Astrocyte (in vitro differentiated cells and primary cell): ENCODE measurements around the gene GMFB. TPM values are rescaled to one million over a fixed set of nuclear protein-coding genes. Genes with fewer than 3 reads are reported as not detected.

Source experiments
- DNase-seq: peaks from one replicate; pipeline ENCODE4 v3.0.0-alpha.2; 2010; ENCODE audit warnings: low read depth
- FAIRE-seq: peaks from 2 replicates; lab custom pipeline; 2011; peaks lifted over from hg19 to GRCh38; lab: Jason Lieb, UNC
- H2AFZ ChIP-seq: 2 replicates; pipeline ENCODE4 v1.6.0; 2012; ENCODE audit warnings: low read depth, low read length, inconsistent platforms
- H3K27ac ChIP-seq: 2 replicates; pipeline ENCODE4 v1.5.1; 2011; ENCODE audit warnings: low read depth, low read length, inconsistent platforms
- H3K27me3 ChIP-seq: 2 replicates; pipeline ENCODE4 v1.6.0; 2011; ENCODE audit warnings: low read length, inconsistent platforms; ENCODE audit not compliant: insufficient read depth
- H3K36me3 ChIP-seq: 2 replicates; pipeline ENCODE4 v1.5.1; 2011; ENCODE audit warnings: low read length, inconsistent platforms; ENCODE audit not compliant: insufficient read depth
- H3K4me1 ChIP-seq: 2 replicates; pipeline ENCODE4 v1.5.1; 2011; ENCODE audit warnings: low read length, inconsistent platforms; ENCODE audit not compliant: insufficient read depth
- H3K4me2 ChIP-seq: 2 replicates; pipeline ENCODE4 v1.6.0; 2012; ENCODE audit warnings: low read length, inconsistent platforms
- H3K4me3 ChIP-seq: 2 replicates; pipeline ENCODE4 v1.5.1; 2011; ENCODE audit warnings: low read depth, mild to moderate bottlenecking, low read length, inconsistent platforms; ENCODE audit not compliant: insufficient read depth
- H3K79me2 ChIP-seq: 2 replicates; pipeline ENCODE4 v1.6.0; 2012; ENCODE audit warnings: mild to moderate bottlenecking, low read length, inconsistent platforms; ENCODE audit not compliant: insufficient read depth
- H3K9ac ChIP-seq: 2 replicates; pipeline ENCODE4 v1.6.0; 2012; ENCODE audit warnings: mild to moderate bottlenecking, low read length, inconsistent platforms
- H3K9me3 ChIP-seq: 2 replicates; pipeline ENCODE4 v1.5.1; 2012; ENCODE audit warnings: low read depth, mild to moderate bottlenecking, low read length, inconsistent platforms; ENCODE audit not compliant: insufficient read depth
- H4K20me1 ChIP-seq: 2 replicates; pipeline ENCODE4 v1.6.0; 2012; ENCODE audit warnings: low read length, inconsistent platforms; ENCODE audit not compliant: insufficient read depth
- H3K27ac Mint-ChIP-seq: one replicate; pipeline ENCODE4 v1.8.0; 2021; ENCODE audit warnings: mild to moderate bottlenecking, mixed read lengths; ENCODE audit not compliant: unreplicated experiment
- H3K27me3 Mint-ChIP-seq: one replicate; pipeline ENCODE4 v1.8.0; 2021; ENCODE audit warnings: low read depth, mixed read lengths; ENCODE audit not compliant: unreplicated experiment
- H3K36me3 Mint-ChIP-seq: one replicate; pipeline ENCODE4 v1.8.0; 2021; ENCODE audit warnings: low read depth, mixed read lengths; ENCODE audit not compliant: unreplicated experiment
- H3K4me1 Mint-ChIP-seq: one replicate; pipeline ENCODE4 v1.8.0; 2021; ENCODE audit warnings: low read depth, mixed read lengths; ENCODE audit not compliant: unreplicated experiment
- H3K4me3 Mint-ChIP-seq: one replicate; pipeline ENCODE4 v1.8.0; 2021; ENCODE audit warnings: mild to moderate bottlenecking, moderate library complexity, mixed read lengths; ENCODE audit not compliant: unreplicated experiment
- H3K9me3 Mint-ChIP-seq: one replicate; pipeline ENCODE4 v1.8.0; 2021; ENCODE audit warnings: mild to moderate bottlenecking, mixed read lengths; ENCODE audit not compliant: unreplicated experiment
- EZH2 ChIP-seq: IDR thresholded peaks from 2 replicates; pipeline ENCODE4 v1.6.1; 2012; ENCODE audit warnings: mild to moderate bottlenecking, low read length, inconsistent platforms; ENCODE audit not compliant: insufficient read depth
- total RNA-seq: library from RNA; stranded (reverse); gene quantifications from 2 replicates; pipeline ENCODE4 v1.2.1, GENCODE V29; 2021
- TF ChIP-seq, protein P1 (sequence below): IDR thresholded peaks from 2 replicates; pipeline ENCODE4 v1.5.1; 2011; ENCODE audit warnings: low read depth, mild to moderate bottlenecking, inconsistent platforms, low read length, moderate library complexity; ENCODE audit not compliant: insufficient read depth

The GMFB gene
- total RNA-seq, 1 donor from 2014 or later = 73.4 TPM

DNA sequence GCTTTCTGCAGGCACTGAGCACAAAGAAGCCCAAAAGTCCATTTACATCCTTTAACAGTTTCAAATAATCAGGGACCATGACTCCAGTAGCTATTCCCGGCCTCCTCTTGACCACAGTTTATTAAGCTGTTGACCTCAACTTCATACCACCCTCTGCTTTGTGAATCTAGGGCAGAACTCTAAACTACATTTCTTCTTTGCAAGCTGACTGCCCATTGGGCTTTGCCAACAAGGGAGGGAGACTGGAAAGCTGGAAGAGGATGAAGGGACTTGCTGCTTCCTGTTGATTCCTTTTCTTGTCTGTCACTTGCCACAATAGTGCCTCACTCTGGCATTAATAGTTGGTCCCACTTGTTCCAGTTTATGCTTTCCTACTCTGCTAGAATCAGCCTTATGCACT is 23.6 kb upstream of the GMFB start:
- Histone ChIP-seq H3K4me1 (peaks cover 5% of the 10 kb centered on the region), H3K27ac (no peak overlapping the region), H2AFZ (no peak overlapping the region), H3K79me2 (peaks cover 67% of the 10 kb centered on the region), H3K9ac (no peak overlapping the region), H3K4me3 (no peak overlapping the region), H4K20me1 (peaks cover 30% of the 10 kb centered on the region), H3K27me3 (no peaks in the 10 kb centered on the region), H3K36me3 (no peaks in the 10 kb centered on the region), H3K9me3 (no peaks in the 10 kb centered on the region), H3K4me2 (no peak overlapping the region)
- TF ChIP-seq, protein P1, sequence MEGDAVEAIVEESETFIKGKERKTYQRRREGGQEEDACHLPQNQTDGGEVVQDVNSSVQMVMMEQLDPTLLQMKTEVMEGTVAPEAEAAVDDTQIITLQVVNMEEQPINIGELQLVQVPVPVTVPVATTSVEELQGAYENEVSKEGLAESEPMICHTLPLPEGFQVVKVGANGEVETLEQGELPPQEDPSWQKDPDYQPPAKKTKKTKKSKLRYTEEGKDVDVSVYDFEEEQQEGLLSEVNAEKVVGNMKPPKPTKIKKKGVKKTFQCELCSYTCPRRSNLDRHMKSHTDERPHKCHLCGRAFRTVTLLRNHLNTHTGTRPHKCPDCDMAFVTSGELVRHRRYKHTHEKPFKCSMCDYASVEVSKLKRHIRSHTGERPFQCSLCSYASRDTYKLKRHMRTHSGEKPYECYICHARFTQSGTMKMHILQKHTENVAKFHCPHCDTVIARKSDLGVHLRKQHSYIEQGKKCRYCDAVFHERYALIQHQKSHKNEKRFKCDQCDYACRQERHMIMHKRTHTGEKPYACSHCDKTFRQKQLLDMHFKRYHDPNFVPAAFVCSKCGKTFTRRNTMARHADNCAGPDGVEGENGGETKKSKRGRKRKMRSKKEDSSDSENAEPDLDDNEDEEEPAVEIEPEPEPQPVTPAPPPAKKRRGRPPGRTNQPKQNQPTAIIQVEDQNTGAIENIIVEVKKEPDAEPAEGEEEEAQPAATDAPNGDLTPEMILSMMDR = no peak
- TF ChIP-seq EZH2 = no peak
- no peak for DNase-seq
- no peak for FAIRE-seq
- Mint-ChIP-seq H3K36me3 (peaks cover 18% of the 10 kb centered on the region), H3K4me1 (peaks cover 16% of the 10 kb centered on the region), H3K27me3 (no peaks in the 10 kb centered on the region), H3K4me3 (no peak overlapping the region), H3K27ac (no peak overlapping the region), H3K9me3 (peaks cover 8% of the 10 kb centered on the region)

DNA sequence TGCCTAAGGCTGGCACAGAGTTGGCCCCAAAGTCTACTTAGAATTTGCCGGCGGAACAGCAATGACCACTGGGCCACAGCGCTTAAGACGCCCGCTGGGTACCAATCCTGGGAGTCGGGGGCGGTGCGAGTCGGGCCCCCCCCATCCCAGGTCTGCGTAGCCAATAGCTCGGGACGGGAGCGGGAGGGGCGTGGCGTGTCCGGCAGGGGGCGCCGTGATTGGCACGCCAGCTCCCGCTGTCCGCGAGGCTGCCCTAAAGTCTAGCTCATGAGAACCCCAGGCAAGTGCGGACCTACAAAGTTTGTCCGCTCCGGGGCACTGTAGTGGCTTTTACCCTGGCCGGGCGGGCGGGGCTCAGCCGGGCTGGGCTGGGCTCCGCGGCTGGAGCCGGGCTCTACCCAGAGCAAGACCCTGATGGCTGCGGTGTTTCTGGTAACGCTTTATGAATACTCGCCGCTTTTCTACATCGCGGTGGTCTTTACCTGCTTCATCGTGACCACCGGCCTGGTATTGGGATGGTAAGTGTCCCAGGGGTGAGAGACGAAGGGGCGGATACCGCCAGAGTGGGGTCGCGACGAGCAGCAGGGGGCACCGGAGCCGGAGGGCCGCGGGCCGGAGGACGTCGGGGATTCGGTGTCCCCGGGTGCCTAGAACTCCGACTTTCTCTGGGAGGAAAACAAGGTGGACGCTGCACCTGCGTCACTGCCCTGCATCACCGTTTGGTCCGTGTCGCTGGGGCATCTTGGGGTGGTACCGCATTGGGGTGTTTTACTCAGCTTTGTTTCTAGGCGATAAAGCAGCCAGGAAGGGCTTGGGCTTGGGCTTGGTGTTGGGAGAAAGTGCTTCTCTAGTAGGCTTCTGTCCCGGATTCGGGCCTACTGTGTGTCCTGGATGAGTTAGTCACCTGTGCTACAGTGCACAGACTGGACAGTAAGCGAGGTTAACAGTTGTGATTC is 21.0 kb upstream of the GMFB start, which contains the start of gene CGRRF1:
Gene CGRRF1 (plus strand): TSS at position 361 of the 956 bp plus-strand sequence. CDS start 54 bp downstream, at position 415.
- TF ChIP-seq, protein P1 = no peak
- no peak for TF ChIP-seq EZH2
- no peaks in the 10 kb centered on the region for H3K9me3 ChIP-seq
- H3K27ac Mint-ChIP-seq = peak within 1 kb of the TSS; percentile 93
- peak within 1 kb of the TSS; percentile 97 for H2AFZ ChIP-seq
- peak within 1 kb of the TSS; percentile 95 for H3K4me3 ChIP-seq
- H3K4me2 ChIP-seq = peak within 1 kb of the TSS; percentile 93
- H3K79me2 ChIP-seq = peaks cover 46% of the 10 kb centered on the region
- H3K36me3 ChIP-seq = no peaks in the 10 kb centered on the region
- peak within 1 kb of the TSS; percentile 98 for H3K4me3 Mint-ChIP-seq
- peaks cover 5% of the 10 kb centered on the region for H3K4me1 ChIP-seq
- no peaks in the 10 kb centered on the region for H3K9me3 Mint-ChIP-seq
- DNase-seq = peak; percentile 96
- peaks cover 7% of the 10 kb centered on the region for H3K36me3 Mint-ChIP-seq
- peak within 1 kb of the TSS; percentile 96 for H3K9ac ChIP-seq
- no peak for FAIRE-seq
- H3K27me3 Mint-ChIP-seq = no peaks in the 10 kb centered on the region
- peaks cover 27% of the 10 kb centered on the region for H4K20me1 ChIP-seq
- no peaks in the 10 kb centered on the region for H3K27me3 ChIP-seq
- H3K27ac ChIP-seq = peak within 1 kb of the TSS; percentile 82
- H3K4me1 Mint-ChIP-seq = peaks cover 16% of the 10 kb centered on the region

DNA sequence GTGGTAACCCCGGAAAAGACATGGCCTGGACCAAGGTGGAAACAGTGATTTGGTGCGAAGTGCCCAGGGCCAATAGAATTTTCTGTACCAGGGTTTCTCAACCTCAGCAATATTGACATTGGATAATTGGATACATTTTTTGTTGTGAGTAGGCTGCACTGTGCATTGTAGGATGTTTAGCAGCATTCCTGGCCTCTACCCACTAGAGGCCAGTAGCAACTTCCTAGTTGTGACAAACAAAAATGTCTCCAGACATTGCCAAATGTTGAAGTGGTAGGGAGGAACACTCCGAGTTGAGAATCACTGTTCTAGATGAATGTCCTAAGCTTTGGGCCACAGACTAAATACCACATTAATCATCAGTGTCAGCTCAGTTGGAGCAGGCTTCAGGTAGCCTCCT is 14.7 kb upstream of the GMFB start:
- no peak overlapping the region for H3K27ac ChIP-seq
- DNase-seq (peak; percentile 37), FAIRE-seq (peak; percentile 88)
- no peaks in the 10 kb centered on the region for H3K79me2 ChIP-seq
- H3K4me2 ChIP-seq = no peak overlapping the region
- no peak for TF ChIP-seq EZH2
- TF ChIP-seq, protein P1 = peak; percentile 43
- Mint-ChIP-seq H3K27me3 (peaks cover 2% of the 10 kb centered on the region), H3K27ac (no peak overlapping the region), H3K36me3 (no peaks in the 10 kb centered on the region), H3K4me1 (no peaks in the 10 kb centered on the region), H3K4me3 (no peak overlapping the region), H3K9me3 (no peaks in the 10 kb centered on the region)
- H4K20me1 ChIP-seq = no peaks in the 10 kb centered on the region
- no peaks in the 10 kb centered on the region for H3K4me1 ChIP-seq
- no peaks in the 10 kb centered on the region for H3K36me3 ChIP-seq
- H3K9ac ChIP-seq = no peak overlapping the region
- H2AFZ ChIP-seq = peak overlapping the region; percentile 57
- H3K27me3 ChIP-seq = no peaks in the 10 kb centered on the region
- H3K4me3 ChIP-seq = no peak overlapping the region
- no peaks in the 10 kb centered on the region for H3K9me3 ChIP-seq
